Measurements from ENCODE around the gene PALLD.

PALLD gene

GRCh38 chr4:168836490-168836889 is 339.6 kb downstream of the PALLD start:
- DNase-seq: no peak

DNA sequence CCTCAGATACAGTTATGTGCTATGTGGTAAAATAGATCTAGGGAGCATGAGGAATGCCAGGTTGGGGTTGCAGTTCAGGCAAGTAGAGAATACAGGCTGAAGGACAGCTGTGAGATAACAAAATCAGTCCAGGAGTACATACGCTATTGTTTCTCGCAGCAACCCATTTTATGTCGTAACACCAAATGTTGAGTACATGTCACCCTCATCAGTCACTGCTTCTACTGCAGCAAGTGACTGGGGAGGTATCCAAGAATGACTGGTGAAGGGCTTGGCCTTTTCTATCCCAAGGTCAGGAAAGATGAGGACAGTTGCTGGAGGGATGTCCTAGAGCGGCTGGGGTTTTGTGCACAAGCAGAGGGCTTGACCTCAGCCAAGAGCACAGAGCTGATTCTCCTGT is 341.1 kb downstream of the PALLD start:
- no peak for DNase-seq

- DNase-seq: no peak
Measured at GRCh38 chr4:168839758-168840391, 343.0 kb downstream of the PALLD start.

DNA sequence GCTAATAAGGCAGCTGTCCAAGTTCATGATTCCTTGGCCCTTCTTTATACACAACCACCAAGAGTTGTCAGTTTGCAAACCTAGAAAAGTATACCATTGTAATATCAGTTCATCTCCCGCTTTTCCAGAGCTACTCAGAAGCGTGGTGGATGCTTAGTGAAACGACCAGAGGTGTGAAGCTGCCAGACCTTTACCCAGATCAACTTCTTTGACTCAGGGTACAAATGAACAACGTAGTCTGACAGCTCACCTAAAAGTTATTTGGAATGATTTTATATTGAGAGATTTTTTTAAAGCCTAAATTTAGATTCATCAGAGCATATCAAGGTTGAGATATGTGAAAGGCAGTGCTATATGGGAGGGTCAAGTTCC is 343.5 kb downstream of the PALLD start:
- no peak for DNase-seq

DNA sequence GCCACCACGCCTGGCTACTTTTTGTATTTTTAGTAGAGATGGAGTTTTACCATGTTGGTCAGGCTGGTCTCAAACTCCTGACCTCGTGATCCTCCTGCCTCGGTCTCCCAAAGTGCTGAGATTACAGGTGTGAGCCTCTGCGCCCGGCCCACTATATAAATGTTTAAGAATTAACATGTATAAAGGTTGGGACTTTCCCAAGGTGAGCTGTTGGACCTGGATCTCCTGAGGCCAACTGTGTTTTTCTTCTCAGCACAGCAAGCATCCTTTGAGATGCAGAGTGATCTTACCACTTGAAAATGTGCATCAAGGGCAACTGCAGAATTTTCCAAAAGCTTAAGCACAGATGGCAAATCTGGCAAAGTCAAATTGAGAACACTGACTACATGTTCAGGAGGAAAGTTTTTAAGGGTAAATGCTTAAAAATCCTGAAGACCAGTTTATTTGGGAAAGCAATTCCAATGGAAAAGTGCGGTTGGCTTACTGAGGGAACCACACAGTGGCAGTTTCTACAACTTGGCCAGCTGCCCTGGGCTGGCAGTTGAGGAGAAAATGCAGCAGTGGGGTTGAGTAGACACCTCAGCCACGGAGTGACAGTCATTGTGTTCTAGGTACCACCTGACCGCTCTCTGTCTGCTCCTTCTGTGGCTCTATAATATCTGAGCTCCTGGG is 344.3 kb downstream of the PALLD start:
- DNase-seq: no peak

DNA sequence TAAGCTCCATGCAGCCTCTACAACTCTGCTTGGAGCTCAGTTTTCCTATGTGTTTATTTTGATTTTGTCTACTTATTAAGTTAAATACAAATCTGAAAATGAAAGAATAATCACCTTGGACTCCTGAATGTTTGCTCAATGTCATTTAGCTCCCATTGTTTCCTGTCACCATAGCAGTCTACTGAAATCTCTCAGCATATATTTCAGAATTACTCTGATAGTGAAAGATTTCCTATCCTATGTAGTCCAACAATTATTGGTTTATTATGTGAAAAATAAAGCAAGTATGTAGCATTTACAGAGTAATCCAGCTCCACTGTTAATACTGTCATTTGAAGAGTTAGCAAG is 344.8 kb downstream of the PALLD start:
- no peak for DNase-seq

DNA sequence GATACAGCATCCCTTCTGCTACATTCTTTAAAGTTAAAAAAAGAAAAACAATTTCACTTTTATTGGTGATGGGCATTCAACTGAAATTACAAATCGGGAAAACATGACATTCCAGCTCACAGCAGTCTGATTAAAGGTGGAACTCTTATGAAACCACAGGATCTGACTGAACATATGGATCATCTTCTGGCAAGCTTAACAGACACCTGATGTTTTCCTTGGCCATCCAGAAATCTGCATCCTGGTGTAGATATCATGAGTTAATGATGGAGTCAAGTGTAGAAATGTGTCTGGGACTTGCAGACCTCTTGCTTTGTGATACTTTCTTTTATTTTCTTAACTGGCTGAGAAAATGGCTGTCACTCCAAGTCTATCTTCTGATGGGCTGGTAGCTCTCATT is 345.3 kb downstream of the PALLD start:
- no peak for DNase-seq

DNA sequence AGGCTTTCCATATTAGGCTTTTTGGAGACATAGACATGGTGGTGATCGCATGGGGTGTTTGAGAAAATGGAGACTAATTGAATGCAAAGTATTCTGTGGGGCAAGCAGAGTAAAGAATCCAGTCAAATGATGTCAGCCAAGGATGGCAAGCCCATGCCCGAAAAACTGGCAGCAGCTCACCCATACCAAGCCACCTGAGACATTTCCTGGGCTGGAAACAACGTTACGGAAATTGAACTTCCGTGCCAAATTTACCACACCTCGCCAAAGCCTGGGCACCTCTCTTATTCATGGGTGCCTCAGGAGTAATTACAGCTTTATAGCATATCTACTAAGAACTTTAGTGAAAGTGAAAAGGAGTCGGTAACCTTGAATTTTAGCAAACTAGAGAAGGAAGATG is 346.8 kb downstream of the PALLD start:
- DNase-seq: no peak

- DNase-seq: no peak
Measured at GRCh38 chr4:168844353-168845049, 347.6 kb downstream of the PALLD start.

- DNase-seq: no peak
Measured at GRCh38 chr4:168845897-168846296, 349.0 kb downstream of the PALLD start.

- DNase-seq: no peak
Measured at GRCh38 chr4:168846414-168846813, 349.6 kb downstream of the PALLD start.

DNA sequence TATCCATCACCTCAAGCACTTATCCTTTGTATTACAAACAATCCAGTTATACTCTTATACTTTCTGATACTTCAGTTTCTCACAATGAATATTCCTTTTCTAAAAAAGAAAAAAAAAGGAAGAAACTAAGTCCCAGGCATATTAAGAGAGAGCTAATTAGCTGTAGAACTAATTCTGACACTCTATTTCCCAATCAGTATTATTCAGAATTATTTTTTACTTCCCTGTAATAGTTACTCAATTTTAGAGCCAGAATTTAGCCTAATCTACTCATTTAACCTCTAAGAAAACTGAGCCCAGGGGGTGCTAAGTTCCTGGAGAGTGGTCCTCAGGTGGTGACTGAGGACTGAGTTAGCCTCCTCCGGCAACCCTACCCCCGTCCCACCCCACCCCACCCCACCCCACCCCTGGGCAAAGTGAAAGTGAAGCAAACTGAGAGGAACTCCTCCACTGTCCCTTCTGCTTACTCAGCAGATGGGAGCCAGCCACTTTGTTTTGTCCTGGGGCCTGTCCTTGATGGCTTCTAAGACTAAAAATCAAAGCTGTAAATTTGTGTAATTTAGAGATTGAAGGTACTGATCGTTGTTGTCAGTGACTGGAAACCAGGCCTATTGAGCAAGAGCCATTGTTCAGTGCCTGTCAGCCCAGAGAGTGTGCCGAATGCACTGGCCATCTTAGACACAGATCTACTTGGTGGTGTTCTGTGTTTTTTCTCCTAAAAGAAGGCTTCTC is 351.1 kb downstream of the PALLD start:
- DNase-seq: no peak

DNA sequence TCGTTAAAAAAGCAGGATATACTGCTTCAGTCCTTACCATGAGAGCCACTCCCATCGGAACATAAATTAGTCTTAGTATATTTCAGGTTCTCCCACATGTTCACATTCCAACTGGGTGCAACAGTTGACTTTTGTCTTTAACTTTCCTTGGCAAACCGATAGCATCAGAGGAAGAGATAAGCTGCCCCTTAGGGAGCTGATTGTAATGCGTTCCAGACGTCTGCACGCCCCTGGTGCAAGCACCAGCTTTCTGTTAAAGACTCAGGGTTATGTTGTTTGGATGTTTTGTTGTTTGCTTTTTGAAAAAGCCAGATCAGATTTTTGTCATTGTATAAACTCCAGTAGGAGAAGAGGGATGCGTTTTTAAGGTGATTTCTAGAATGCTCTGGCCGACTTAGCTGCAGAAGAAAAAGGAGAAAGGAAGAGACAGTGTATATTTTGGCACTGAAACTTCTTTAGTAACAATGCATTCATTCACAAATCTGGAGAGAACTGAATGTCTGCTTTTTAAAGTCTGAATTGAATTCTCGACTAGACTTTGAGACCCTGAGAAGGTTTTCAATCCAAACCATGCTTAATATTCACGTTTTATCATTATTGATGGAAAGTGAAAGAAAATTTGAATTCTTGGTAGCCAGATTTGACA is 352.3 kb downstream of the PALLD start:
- peak; percentile 65 for DNase-seq

DNA sequence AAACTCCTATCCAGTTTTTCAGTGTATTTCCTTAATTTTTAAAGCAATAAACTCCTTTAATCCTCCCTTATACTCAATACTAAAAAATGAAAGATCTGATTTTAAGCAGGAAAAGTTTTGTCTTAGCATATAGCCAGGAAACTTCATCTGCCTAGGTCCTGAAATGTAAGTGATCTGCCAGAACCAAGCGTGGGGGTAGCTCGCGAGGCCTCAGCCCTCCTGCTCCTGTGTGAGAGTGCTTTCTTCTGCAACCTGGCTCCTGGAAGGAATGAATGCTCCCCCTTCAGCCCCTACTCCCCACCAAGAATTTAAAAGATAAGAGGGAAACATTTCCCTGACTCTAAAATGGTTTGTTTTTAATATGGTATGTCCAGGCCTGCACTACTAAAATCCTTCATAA is 353.1 kb downstream of the PALLD start:
- DNase-seq: no peak

DNA sequence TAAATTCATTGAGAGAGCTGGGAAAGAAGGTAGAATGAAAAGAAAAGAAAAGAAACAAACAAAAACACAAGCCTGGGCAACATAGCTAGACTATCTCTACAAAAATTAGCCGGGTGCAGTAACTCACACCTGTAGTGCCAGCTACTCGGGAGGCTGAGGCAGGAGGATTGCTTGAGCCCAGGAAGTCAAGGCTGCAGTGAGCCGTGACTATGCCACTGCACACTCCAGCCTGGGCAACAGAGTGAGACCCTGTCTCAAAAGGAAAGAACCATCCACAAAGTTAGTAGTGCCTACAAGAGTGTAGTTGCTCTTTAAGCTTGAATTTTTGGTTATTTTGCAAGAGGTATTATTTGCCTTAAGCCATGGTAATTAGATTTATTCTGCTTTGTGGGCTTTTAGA is 355.5 kb downstream of the PALLD start:
- no peak for DNase-seq

GRCh38 chr4:168852933-168853713 is 356.3 kb downstream of the PALLD start:
- no peak for DNase-seq

- no peak for DNase-seq
Measured at GRCh38 chr4:168853770-168854169, 356.9 kb downstream of the PALLD start.

- DNase-seq: no peak
Measured at GRCh38 chr4:168854350-168854921, 357.6 kb downstream of the PALLD start.

DNA sequence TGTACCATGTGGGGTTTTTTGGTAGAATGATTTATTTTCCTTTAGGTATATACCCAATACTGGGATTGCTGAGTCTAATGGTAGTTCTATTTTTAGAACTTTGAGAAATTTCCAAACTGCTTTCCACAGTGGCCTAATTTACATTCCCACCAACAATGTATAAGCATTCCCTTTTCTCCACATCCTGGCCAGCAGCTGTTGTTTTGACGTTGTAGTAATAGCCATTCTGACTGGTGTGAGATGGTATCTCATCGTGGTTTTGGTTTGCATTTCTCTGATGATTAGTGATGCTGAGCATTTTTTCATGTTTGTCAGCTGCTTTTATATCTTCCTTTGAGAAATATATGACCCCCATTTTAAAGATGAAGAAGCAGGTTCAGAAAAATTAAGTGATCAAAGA is 359.5 kb downstream of the PALLD start:
- peak; percentile 96 for DNase-seq

DNA sequence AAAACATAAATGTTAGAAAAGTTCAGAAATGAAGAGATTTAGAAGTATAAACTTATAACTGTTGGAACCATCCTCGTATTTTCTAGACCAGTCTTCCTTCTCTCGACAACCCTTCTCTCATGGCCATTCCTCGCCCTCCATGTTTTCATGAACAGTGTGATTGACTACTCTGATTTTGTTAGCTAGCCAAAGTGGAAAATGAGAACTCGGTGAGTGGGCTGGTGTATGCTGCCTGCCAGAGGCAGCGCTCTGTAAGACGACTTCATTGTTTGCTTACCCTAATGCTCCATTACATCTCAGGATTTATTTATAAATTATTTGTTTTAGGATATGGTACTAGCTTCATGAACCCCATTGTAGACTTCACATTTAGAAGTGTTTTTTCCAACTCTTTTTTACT is 360.2 kb downstream of the PALLD start:
- DNase-seq: no peak

GRCh38 chr4:168857546-168858314 is 360.9 kb downstream of the PALLD start:
- peak; percentile 86 for DNase-seq
